HG03066 (cell line): ENCODE data around the gene PREX1.

Experiments
- ATAC-seq: cut with Tn5 transposase; IDR thresholded peaks from one replicate; pipeline ENCODE4 v1.9.1; 2021; ENCODE audit warnings: low read depth; ENCODE audit not compliant: unreplicated experiment

PREX1 gene

DNA sequence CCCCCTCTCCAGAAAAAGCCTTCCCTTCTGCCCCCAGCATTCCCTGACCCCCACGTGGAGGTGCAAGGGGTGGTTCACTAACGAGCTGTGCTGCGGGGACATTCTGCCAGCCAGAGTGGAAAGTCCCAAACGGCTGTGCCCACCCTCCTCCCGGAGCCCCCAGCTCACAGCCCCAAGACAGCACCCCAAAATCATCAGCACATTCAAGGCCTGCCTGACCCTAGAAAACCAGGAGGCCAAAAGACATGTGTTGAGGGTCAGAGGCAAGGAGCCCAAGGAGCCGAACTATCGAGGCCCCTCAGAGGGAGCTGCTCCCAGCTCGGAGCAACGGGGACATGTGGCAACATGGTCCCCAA, 197.9 kb downstream of the PREX1 start:
- no peak for ATAC-seq

DNA sequence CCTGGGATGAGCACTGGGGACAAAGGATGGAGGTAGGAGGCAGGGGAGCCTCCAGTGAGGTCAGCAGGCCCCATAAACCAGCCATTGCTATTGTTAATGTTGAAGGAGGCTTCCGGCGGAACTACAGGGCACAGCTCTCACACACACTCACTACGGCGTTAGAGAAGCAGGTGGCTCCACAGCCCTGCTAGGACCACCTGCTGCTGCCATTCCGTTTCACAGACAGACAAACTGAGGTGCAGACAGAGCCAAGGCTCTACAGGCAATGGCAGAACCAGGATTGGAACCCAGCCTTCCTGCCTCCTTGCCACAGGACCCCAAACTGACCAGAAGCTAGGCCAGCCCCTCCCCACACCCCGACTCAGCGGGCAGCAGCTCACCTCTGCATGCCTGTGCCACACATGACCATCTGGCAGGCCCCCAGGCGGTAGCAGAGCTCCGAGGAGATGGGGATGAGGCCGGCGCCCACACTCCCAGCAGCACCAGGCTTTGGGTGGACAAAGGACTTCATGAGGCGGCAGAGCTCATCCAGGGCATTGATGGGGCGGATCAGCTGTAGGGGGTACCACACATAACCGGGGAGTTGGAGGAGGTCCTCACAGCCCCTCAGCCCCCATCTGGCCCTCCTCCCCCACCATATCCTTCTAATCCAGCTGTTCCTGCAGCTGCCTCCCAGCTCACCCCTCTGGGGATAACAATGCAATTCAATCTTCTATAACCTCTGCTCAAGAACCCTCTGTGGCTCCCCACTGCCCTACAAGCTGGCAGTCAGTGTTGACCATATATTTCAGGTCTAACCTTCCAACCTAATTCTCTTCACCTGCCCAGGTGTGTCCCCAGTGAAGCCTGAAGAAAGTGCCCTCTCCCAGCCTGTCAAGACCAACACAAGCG, 198.5 kb downstream of the PREX1 start:
- ATAC-seq, result no peak

DNA sequence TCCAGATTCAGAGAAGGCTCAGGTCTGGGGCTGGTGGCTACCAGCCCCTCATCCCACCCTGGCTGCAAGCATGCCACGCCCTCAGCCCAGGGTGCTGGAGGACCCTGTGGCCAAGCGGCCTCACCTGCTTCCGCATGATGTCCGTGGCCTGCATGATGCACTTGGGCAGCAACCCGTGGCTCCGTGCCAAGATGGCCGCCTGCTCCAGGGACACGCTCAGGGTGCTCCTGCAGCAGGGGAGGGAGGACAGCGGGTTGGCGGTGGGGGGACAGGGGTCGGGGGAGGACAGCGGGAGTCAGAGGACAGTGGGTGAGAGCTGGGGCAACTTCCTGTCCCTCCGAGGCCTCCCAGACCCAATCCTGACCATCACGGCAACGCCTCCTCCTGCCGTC, 200.1 kb downstream of the PREX1 start:
- no peak for ATAC-seq

DNA sequence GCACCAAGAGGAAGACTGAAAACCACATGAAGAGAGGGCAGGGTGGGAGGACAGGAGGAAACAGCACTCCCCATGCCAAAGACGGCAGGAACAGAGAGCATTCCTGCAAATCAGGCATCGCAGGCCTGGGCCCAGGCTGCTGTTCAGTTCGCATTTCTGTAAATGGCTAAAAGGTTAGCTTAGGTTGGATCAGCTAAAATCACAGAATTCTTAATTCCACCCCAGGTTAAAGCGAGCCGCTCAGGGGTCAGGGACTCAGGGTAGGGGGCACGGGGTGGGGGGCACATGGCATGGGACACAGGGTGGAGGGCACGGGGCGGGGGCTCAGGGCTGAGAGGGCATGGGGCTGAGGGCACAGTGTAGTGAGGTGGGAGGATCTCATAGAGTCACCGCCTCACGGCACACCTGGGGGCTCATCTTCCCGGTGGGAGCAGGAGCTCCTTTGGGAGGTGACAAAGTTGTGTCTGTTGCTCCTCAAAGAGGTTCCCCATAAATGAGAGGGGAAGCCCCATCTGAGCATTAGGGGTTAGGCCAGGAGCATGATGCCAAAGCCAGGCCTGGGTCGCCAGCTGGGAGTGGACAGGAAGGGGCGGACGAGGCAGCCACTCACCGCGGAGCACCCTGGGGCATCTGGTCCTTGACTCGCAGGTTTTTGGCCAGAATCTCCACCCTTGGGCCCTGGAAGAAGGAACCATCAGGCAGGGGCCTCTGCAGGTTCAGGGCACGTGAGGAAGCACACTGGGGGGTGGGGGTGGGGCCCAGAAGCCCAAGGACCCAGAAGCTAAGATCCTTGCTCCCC, 200.7 kb downstream of the PREX1 start:
- no peak for ATAC-seq

DNA sequence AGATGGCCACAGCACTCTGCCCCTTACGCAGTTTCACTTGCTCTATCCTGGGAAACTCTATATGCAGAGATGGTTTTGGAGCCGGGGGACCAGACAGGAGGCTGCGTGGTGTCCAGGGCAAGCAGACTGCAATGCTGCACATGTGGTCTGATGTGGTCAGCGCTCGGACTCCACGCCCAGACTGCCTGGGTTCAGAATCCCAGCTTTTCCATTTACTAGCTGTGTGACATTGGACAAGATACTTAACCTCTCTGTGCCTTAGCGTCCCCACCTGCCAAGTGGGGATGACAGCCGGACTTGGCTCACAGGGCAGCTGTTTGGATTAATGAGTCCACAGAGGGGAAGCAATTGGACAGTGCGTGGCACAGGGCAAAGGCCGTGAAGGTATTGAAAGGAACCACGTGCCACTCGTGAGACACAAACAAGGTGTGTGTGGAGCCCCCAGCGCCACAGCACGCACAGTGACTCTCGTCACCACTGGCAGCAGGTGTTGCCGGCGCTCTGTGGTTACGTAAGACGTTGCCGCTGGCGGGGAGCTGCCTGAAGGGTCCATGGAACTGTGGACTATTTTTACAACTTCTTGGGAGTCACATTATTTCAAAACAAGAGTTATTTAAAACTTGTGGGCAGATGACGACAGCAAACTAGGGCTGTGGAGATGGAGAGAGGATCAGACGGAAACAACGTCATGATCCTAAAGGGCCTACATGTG, 201.4 kb downstream of the PREX1 start:
- ATAC-seq, result no peak

DNA sequence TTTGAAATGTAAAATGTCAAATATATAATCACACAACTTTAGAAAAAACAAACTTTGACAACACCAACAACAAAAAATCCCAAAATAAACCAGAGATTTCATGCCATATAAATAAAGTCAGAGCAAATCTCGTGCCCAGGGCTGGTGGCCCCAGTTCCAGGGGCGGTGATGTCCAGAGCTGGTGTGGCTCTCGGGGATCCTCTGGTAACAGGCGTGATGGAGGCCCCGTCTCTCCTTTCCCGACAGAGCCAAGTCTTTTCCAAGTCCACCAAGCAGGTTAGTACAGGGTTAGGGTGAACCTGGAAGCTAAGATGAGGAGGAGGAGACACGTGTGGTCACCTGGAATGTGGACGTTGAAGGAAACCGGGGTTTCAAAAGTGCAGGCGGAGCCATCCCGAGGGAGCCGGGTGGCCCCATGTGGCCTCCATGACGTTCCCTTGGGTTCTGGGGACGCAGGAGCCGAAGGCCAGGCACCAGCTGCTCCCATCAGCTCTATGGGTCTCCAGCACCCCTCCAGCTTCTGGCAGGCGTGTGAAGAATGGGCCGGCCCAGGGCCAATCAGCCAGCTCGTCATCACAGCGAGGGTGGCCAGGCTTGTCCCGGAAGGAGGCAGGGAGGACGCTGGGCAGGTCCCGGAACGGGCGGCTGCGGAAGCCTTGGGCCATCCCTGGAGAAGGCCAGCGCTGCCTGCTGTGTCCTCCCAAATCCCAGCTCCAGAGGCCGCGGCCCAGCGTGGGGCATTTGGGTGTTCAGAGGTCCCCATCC, 202.5 kb downstream of the PREX1 start:
- ATAC-seq, result no peak

DNA sequence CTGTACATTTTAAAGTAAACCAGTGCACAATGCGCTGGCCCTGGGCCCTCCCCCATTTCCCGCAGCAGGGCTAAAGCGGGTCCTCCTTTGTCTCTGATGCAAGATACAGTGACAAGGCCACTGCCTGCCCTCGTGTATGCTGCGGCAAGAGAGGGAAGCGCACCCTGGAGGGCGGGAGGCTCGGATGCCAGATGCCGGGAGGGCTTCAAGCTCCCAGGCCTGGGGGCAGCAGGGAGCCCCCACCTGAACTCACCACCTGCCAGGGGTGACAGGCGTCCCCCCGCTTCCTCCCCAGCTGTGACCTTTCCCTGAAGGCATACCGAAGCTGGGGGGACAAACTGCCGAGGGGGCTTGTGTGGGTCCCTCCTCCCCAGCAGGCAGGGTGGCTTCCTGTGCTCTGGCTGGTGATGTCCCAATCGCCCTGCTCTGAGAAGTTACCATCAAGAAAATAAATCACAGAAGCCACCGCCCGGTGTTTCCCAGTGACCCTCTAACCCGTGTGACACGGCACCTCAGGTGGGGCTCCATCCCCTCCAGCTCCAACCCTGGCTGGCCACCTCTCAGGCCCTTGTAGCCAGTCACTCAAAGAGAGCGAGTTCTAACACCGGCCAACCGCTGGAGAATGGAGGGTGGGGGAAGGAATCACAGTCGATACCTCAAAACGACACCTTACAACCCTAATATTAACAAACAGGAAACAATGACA, 203.3 kb downstream of the PREX1 start:
- ATAC-seq, result no peak

DNA sequence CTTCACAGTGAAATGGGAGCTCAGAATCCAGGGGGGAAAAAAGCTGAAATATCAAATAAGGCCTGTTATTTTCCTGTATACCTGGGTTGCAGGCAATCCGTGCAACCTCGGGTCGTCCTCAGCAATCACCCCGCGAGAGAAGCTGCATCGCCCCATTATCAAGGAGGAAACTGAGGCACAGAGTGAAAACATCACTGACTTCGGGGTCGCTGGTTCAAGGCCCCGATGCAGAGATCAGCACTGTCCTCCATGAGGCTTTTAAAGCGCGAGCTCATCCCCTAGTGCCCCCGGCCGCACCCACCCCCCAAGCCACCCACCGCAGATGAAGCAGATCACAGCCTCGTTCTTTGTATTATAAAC, 203.9 kb downstream of the PREX1 start:
- ATAC-seq, result no peak

DNA sequence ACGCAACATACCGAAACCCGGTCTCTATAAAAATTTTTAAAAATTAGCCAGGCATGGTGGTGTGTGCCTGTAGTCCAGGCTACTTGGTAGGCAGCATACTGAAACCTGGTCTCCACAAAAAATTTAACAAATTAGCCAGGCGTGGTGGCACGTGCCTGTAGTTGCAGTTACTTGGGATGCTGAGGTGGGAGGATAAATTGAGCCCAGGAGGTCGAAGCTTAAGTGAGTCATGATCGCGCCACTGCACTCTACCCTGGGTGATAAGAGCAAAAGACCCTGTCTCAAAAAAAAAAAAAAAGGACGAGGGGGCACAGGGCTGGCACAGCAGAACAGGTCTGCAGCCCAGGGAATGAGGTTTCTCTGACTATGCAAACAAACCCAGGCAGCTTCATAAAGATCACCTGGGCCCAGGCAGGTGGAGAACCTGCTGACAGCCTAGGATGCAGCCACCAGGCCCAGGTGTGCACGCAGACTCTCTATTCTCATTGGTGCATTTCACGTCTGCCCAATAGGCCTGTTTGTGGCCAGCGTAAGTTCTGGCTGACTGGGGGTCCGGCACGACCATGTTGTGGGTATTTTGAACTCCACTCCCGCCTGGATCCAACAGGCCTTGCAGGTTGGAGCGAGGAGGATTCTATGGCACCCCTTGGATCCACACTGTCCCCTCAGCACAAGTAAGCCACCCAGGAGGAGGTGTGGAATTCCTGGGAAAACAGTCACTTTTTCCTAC, 204.5 kb downstream of the PREX1 start:
- ATAC-seq, result no peak

DNA sequence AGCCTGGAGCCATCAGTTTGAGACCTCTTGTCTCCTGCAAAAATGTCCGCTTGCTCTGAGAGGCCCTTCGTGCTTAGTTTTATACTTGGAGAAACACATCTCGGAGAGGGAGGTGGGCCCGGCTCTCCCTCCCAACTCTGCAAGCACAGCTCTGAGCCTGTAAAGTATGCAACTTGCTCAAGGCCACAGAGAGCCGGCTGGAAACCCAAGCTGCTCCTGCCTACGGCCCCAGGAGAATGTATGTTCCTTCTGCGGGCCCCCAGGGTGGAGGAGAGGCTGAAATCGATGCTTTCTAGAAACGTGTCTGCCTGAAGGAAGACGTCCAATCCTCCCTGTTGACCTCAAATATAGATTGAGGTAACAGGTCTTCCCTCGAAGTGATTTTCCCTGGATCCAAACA, 205.4 kb downstream of the PREX1 start:
- no peak for ATAC-seq

DNA sequence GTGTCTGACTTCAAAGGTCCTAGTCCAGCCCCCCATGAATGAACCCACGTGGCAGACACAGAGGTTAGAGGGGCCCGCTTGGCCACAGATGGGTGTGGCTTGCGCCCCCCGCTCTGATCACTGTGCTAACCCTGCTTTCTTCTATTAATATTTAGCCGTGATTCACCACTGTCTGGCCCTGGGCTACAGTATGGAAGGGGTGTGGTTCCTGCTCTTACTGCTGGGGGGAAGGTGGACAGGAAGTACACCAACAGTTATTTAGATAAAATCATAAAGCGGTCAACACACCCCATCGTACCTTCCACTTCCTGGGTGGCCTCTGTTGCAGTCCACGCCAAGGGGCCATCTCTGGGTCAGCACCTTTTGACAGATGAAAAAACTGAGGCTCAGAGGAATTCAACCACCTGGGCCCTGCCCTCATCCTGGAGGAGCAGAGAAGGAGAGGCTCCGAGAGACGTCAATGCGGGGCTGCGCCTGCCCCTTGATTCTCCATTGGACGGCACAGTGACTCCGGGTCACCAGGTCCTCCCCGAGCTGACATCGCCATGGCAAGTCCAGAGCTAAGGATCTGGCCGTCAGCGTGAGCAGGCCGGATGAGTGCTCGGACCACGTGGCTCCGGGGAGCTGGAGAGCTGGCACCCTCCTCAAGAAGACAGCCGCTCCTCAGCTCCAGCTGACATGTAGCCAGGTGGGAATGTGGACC, 206.3 kb downstream of the PREX1 start:
- no peak for ATAC-seq

DNA sequence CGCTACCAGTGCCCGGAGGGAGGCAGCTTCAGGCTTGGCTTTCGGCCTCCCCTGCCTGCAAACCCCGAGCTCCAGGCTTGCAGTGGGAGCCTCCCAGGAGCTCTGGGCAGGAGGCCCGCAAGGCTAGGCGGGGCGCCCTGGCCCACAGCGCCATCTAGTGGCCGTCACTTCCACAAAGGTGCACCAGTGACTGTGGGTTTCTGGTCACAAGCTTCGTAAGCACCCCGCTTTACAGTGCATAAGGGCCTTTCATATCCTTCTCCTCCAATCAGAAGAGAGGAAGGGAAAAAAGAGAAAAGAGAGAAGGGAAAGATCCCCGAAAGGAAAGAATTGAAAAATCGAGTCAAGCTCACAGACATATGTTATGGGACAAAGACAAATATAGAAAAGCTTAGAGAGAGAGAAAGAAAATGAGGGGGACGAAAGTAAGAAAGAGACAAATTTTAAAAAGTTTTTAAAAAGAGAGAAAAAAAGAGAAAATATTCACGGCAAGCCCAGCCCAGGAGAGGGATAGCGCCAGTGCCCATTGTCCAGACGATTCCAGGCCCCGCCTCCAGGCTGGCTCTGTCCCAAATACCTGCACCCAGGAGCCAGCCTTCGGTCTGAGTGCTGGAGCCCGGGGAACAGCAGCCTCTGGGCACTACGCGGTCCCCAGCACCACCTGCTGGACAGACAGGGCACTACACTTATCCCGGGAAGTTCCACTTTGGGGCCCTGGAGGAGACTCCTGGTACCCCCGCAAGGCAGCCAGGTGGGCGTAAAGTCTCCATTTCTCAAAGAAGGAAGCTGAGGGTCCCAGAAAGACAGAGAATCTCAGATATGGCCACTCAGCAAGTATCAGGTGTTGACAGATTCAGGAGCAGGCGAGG, 207.1 kb downstream of the PREX1 start:
- no peak for ATAC-seq

DNA sequence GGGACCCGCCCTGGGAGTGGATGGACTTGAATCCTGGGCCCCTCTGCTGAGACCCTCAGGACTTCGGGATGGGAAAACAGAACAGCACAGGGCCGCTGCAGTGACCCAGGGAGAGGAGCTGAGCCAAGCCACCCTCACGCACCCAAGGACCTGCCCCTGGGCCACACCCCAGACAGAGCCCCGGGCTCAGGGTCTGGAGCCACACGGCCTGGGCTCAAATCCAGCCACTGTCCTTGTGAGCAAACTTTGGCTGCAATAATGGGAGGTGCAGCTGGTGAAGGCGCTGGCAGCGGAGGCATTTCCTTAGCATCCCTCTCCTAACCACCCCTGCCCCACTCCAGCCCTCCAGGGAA, 207.7 kb downstream of the PREX1 start:
- no peak for ATAC-seq

DNA sequence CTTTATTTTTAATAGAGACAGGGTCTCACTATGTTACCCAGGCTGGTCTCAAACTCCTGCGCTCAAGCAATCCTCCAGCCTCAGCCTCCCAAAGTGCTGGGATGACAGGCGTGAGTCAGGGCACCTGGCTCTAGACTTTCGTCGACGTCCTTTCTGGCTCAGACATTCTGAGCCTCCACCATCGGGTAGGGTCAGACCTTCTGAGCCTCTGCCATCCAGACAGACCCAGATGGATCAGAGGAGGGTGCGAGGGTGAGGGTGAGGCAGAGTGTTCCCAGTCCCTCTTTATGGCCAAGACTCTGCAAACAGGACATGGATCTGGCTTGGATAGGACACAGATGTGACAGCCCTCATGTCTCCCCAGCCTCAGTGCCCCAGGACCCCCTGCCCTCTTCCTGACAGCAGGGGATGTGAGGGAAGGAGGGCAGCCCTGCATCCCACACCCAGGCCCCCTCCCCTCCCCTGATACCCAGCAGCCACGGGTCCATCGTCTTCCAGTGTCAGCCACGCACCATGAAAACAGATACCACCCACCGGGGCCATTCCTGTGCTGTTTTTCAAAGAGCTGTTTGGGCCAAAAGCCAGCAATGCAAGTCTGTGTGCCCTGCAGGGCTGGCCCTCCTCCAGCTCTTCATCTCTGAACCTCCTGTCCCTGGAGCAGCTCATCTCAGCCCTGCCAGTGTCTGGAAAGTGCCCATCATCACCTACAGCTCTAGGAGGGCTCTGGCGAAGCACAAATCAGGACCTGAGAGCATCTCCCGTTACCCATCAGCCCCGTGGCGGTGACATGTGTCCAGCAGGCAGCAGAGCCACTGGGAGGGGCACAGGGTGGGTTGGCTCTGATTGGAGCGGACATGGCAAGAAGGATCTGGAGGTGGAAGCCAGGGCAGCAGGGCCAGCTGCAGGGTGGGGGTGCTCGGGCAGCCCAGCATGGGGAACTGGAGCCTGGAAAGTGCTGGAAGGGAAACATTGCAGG, 208.4 kb downstream of the PREX1 start:
- no peak for ATAC-seq

DNA sequence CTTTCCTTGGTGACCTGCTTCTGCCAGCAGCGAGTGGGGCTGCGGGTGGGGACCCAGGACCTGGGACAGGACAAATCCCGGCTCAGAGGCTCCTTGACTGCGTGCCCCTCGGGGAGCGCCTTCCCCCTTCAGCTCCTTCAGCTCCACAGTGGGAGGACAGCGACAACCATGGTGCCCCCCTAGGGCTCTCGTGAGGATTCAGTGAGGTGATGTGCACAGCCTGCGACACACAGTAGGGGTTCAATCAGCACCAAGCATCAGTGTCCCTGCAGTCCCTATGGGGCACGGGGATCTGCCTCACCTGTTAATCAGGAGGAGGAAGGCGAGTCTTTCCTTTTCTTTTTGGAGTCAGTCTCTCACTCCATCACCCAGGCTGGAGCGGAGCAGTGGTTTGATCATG, 209.2 kb downstream of the PREX1 start:
- no peak for ATAC-seq

DNA sequence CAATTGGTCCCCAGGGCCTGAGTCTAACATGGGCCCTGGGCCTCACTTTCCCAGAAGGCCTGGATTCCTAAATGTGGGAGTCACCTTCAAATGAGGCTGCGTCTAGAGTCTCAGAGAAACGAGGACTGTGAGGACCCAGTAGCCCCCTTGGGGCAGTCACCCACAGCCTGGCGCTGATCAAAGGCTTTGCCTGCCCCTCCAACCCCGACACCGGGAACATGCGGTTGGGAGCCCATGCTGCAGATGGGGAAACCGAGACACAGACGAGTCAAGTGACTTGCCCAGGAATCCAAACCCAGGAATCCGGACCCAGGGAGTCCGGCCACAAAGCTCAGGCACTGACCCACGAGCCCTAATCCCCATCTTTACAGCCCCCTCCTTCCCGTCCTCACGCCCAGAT, 209.7 kb downstream of the PREX1 start:
- ATAC-seq, result no peak

DNA sequence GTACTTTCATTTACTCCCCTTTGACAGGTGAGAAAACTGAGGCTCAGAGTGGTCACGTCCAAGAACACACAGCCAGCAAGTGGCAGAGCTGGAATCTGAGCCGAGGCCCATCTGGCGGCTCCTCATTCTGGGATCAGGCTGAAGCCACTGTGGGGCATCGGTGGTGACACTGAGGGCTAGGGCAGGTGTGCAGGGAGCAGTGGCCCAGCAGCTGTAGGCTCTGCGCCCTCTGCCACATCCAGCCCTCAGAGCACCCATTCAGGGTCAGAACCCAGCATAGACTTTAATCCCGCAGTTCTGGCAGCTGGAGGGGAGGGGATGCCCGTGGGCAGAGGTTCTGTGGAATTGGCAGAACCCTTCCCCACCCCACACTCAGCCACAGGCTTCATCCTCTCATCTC, 210.3 kb downstream of the PREX1 start:
- no peak for ATAC-seq
